ENCODE results near the gene PTCRA.

DNA sequence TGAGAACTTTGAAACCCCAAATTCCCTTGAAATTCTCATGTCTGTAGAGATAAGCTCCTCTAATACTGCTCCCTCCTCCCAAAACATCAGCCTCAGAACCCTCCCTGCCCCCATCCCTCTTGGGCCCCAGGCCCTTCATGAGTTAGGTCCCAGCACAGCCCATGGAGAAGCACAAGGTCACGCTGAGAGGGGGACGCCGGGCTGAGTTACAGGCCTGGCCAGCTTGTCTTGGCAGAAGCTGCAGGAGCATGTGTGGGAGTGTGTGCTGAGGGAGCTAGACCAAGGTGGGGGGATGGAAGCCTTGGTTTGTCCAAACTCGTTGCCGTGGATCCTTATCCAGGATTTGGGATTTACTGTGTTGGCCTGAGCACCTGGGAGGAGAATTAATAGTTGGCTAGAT lies 8.5 kb upstream of the PTCRA start:
- TF ChIP-seq POLR2A (IDR thresholded peaks at IDR 0.05): no peak
- TF ChIP-seq, protein P1, sequence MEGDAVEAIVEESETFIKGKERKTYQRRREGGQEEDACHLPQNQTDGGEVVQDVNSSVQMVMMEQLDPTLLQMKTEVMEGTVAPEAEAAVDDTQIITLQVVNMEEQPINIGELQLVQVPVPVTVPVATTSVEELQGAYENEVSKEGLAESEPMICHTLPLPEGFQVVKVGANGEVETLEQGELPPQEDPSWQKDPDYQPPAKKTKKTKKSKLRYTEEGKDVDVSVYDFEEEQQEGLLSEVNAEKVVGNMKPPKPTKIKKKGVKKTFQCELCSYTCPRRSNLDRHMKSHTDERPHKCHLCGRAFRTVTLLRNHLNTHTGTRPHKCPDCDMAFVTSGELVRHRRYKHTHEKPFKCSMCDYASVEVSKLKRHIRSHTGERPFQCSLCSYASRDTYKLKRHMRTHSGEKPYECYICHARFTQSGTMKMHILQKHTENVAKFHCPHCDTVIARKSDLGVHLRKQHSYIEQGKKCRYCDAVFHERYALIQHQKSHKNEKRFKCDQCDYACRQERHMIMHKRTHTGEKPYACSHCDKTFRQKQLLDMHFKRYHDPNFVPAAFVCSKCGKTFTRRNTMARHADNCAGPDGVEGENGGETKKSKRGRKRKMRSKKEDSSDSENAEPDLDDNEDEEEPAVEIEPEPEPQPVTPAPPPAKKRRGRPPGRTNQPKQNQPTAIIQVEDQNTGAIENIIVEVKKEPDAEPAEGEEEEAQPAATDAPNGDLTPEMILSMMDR (IDR thresholded peaks at IDR 0.05): no peak
